H9 (cell line): ENCODE data around the gene NUTM2D. TPM values are rescaled to one million over a fixed set of nuclear protein-coding genes. Genes with fewer than 3 reads are reported as not detected.
"Not testable (repeated sequence)": the region's sequence is repeated elsewhere in the genome, so short reads cannot be mapped to it uniquely, and the experiment has no call there.

ENCODE experiments used
- DNase-seq: peaks from one replicate; pipeline ENCODE4 v3.0.0-alpha.2; 2017
- H2AFZ ChIP-seq: one replicate; pipeline ENCODE4 v1.6.1; 2013; ENCODE audit warnings: mild to moderate bottlenecking, low read length, control low read depth, moderate library complexity
- H2AK5ac ChIP-seq: 2 replicates; pipeline ENCODE4 v1.6.1; 2013; ENCODE audit warnings: low read length, control low read depth, mixed read lengths; ENCODE audit not compliant: insufficient read length
- H2BK120ac ChIP-seq: one replicate; pipeline ENCODE4 v1.6.1; 2013; ENCODE audit warnings: low read depth, mild to moderate bottlenecking, low read length, control low read depth, inconsistent platforms; ENCODE audit not compliant: poor library complexity, severe bottlenecking
- H2BK12ac ChIP-seq: 2 replicates; pipeline ENCODE4 v1.6.1; 2013; ENCODE audit warnings: low read length, control low read depth, mixed read lengths, low read depth; ENCODE audit not compliant: insufficient read length
- H2BK15ac ChIP-seq: 2 replicates; pipeline ENCODE4 v1.6.1; 2013; ENCODE audit warnings: low read depth, low read length, control low read depth
- H2BK20ac ChIP-seq: one replicate; pipeline ENCODE4 v1.6.1; 2013; ENCODE audit warnings: low read depth, mild to moderate bottlenecking, low read length, control low read depth, inconsistent platforms; ENCODE audit not compliant: poor library complexity, severe bottlenecking
- H2BK5ac ChIP-seq: 2 replicates; pipeline ENCODE4 v1.6.1; 2013; ENCODE audit warnings: low read length, control low read depth, mixed read lengths; ENCODE audit not compliant: insufficient read length
- H3K14ac ChIP-seq: 2 replicates; pipeline ENCODE4 v1.6.1; 2013; ENCODE audit warnings: low read length, control low read depth; ENCODE audit not compliant: insufficient read depth
- H3K18ac ChIP-seq: 2 replicates; pipeline ENCODE4 v1.6.1; 2013; ENCODE audit warnings: low read depth, mild to moderate bottlenecking, mixed read lengths, low read length, control low read depth; ENCODE audit not compliant: insufficient read length
- H3K23ac ChIP-seq: 2 replicates; pipeline ENCODE4 v1.6.1; 2013; ENCODE audit warnings: low read length, control low read depth, mixed read lengths, low read depth; ENCODE audit not compliant: insufficient read length
- H3K23me2 ChIP-seq: 2 replicates; pipeline ENCODE4 v1.6.1; 2013; ENCODE audit warnings: low read depth, mild to moderate bottlenecking, mixed read lengths, low read length, control low read depth; ENCODE audit not compliant: insufficient read length, poor library complexity, severe bottlenecking
- H3K27ac ChIP-seq: 2 replicates; pipeline ENCODE4 v1.5.1; 2013; ENCODE audit warnings: low read length, control low read depth, mixed read lengths, low read depth; ENCODE audit not compliant: insufficient read length
- H3K27me3 ChIP-seq: 2 replicates; pipeline ENCODE4 v1.6.1; 2013; ENCODE audit warnings: low read length, control low read depth, inconsistent platforms; ENCODE audit not compliant: insufficient read depth
- H3K4ac ChIP-seq: 2 replicates; pipeline ENCODE4 v1.6.1; 2013; ENCODE audit warnings: low read depth, mild to moderate bottlenecking, control low read depth, inconsistent platforms, low read length, moderate library complexity
- H3K4me1 ChIP-seq: 2 replicates; pipeline ENCODE4 v1.6.1; 2013; ENCODE audit warnings: low read length, control low read depth, inconsistent platforms; ENCODE audit not compliant: insufficient read depth
- H3K4me2 ChIP-seq: 2 replicates; pipeline ENCODE4 v1.6.1; 2013; ENCODE audit warnings: low read length, control low read depth, mixed read lengths; ENCODE audit not compliant: insufficient read length, insufficient read depth
- H3K56ac ChIP-seq: 2 replicates; pipeline ENCODE4 v1.6.1; 2013; ENCODE audit warnings: low read depth, mild to moderate bottlenecking, mixed read lengths, low read length, control low read depth; ENCODE audit not compliant: insufficient read length
- H3K79me1 ChIP-seq: 2 replicates; pipeline ENCODE4 v1.6.1; 2013; ENCODE audit warnings: low read depth, mild to moderate bottlenecking, moderate library complexity, low read length, control low read depth, inconsistent platforms; ENCODE audit not compliant: insufficient read depth, poor library complexity, severe bottlenecking
- H3K79me2 ChIP-seq: 2 replicates; pipeline ENCODE4 v1.6.1; 2013; ENCODE audit warnings: low read length, control low read depth, inconsistent platforms; ENCODE audit not compliant: insufficient read depth
- H3K9ac ChIP-seq: 2 replicates; pipeline ENCODE4 v1.6.1; 2013; ENCODE audit warnings: low read length, control low read depth, mixed read lengths; ENCODE audit not compliant: insufficient read length; ENCODE audit errors: extremely low read depth
- H3K9me3 ChIP-seq: one replicate; pipeline ENCODE4 v1.6.1; 2013; ENCODE audit warnings: low read depth, low read length, inconsistent platforms; ENCODE audit not compliant: control insufficient read depth
- H3T11ph ChIP-seq: one replicate; pipeline ENCODE4 v1.6.1; 2013; ENCODE audit warnings: mild to moderate bottlenecking, low read length, control low read depth, inconsistent platforms
- H4K20me1 ChIP-seq: one replicate; pipeline ENCODE4 v1.6.1; 2013; ENCODE audit not compliant: control insufficient read depth, insufficient read length, insufficient read depth
- H4K5ac ChIP-seq: 2 replicates; pipeline ENCODE4 v1.6.1; 2013; ENCODE audit warnings: low read depth, mild to moderate bottlenecking, mixed read lengths, low read length, control low read depth; ENCODE audit not compliant: insufficient read length
- H4K8ac ChIP-seq: replicated peaks from 2 replicates; pipeline ENCODE4 v1.6.1; 2013; ENCODE audit warnings: low read length, control low read depth, mixed read lengths, low read depth; ENCODE audit not compliant: insufficient read length
- H4K91ac ChIP-seq: 2 replicates; pipeline ENCODE4 v1.6.1; 2013; ENCODE audit warnings: low read depth, mild to moderate bottlenecking, moderate library complexity, mixed read lengths, low read length, control low read depth; ENCODE audit not compliant: insufficient read length
- H3K27ac Mint-ChIP-seq, 3 experiments: 2 replicates in 2 of 3; 3 replicates in 1 of 3; pipeline ENCODE4 v1.8.0; 2020 to 2021; ENCODE audit warnings: mixed read lengths in 3 of 3, mild to moderate bottlenecking in 1 of 3, moderate library complexity in 1 of 3
- H3K27me3 Mint-ChIP-seq: 2 replicates; pipeline ENCODE4 v1.8.0; 2021; ENCODE audit warnings: low read depth, mild to moderate bottlenecking, moderate library complexity, mixed read lengths
- H3K36me3 Mint-ChIP-seq, 3 experiments: 2 replicates in 2 of 3; 3 replicates in 1 of 3; pipeline ENCODE4 v1.8.0; 2020 to 2021; ENCODE audit warnings: low read depth in 3 of 3, mixed read lengths in 3 of 3; ENCODE audit not compliant: insufficient read depth in 1 of 3
- H3K4me1 Mint-ChIP-seq, 2 experiments: 2 replicates each; pipeline ENCODE4 v1.8.0; 2020; ENCODE audit warnings: mixed read lengths in 2 of 2
- H3K4me3 Mint-ChIP-seq, 2 experiments: 2 replicates in 1 of 2; 3 replicates in 1 of 2; pipeline ENCODE4 v1.8.0; 2020 to 2021; ENCODE audit warnings: mild to moderate bottlenecking in 2 of 2, mixed read lengths in 2 of 2, moderate library complexity in 1 of 2
- H3K9me3 Mint-ChIP-seq, 2 experiments: 2 replicates in 1 of 2; 3 replicates in 1 of 2; pipeline ENCODE4 v1.8.0; 2020; ENCODE audit warnings: mild to moderate bottlenecking in 2 of 2, mixed read lengths in 2 of 2, moderate library complexity in 1 of 2
- WGBS: extraction: QIAGEN DNeasy Blood & Tissue Kit; methylation state at CpG from one replicate; pipeline ENCODE4 v1.1.7; 2013; ENCODE audit warnings: missing lambda C conversion rate, low lambda C conversion rate, mixed read lengths; ENCODE audit not compliant: insufficient read length; ENCODE audit errors: extremely low coverage; 5-methylcytosine and 5-hydroxymethylcytosine counted together
- total RNA-seq: library from RNA; stranded (reverse); gene quantifications from 2 replicates; pipeline ENCODE4 v1.2.1, GENCODE V29; 2021

Gene NUTM2D
- total RNA-seq, 1 experiment from 2014 or later, result 3.5 TPM

GRCh38 chr10:87413921-87414320 is 56.4 kb downstream of the NUTM2D start:
- H4K20me1 ChIP-seq, result not testable (repeated sequence)

More at GRCh38 chr10:87413921-87414320, 56.4 kb downstream of the NUTM2D start:
- not testable (repeated sequence) for H3K9me3 ChIP-seq, H3K79me2 ChIP-seq, H4K8ac ChIP-seq, H2BK15ac ChIP-seq, H3K4me1 ChIP-seq, H3K79me1 ChIP-seq, H4K5ac ChIP-seq, H3K23ac ChIP-seq, H3K4me3 Mint-ChIP-seq, H3K36me3 Mint-ChIP-seq, H3K27ac Mint-ChIP-seq, H3K9me3 Mint-ChIP-seq, H3T11ph ChIP-seq, H3K9ac ChIP-seq, H2AK5ac ChIP-seq, H3K27me3 ChIP-seq, H3K4me2 ChIP-seq, H3K18ac ChIP-seq, H3K27ac ChIP-seq, H2BK5ac ChIP-seq, H2BK20ac ChIP-seq, H3K4ac ChIP-seq, H3K56ac ChIP-seq, H3K23me2 ChIP-seq, H4K91ac ChIP-seq, H2BK120ac ChIP-seq, H3K4me1 Mint-ChIP-seq, H2BK12ac ChIP-seq, H2AFZ ChIP-seq, H3K14ac ChIP-seq, DNase-seq
- no CpG with 5 or more reads among the region's 1 CpG for WGBS
- peaks cover 11% of the 10 kb centered on the region for H3K27me3 Mint-ChIP-seq

Other genes starting within 250 kb of the NUTM2D start
- 0.83 and 1.1 TPM in 2 replicates for gene NUTM2A, start 132.3 kb upstream of the NUTM2D start, total RNA-seq
- gene MINPP1, start 147.1 kb downstream of the NUTM2D start, total RNA-seq, result 29.8 and 30.3 TPM in 2 replicates